HG02759 (cell line): ENCODE measurements around the gene MYO9B.

Experiments used
- ATAC-seq: cut with Tn5 transposase; IDR thresholded peaks from one replicate; pipeline ENCODE4 v1.9.1; 2021; ENCODE audit warnings: mild to moderate bottlenecking, moderate library complexity; ENCODE audit not compliant: unreplicated experiment

The MYO9B gene

DNA sequence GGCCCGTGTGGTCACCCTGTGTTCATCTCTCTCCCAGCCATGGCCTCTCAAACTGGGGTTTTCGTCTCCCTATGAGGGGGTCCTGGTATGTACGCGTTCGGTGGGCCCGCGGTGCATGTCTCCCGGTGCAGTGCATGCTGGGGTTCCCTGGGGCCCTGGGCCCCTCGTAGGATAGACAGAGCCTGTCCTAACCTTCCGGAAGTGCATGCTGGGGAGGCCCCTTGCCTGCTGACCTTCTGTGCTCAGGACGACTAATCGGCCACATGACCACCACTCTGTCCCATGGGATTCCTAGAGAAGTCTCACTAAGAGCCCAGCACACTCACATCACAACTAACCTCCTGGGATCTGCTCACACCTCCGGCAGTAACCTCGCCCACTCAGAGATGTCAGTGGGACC is 134.7 kb downstream of the MYO9B start:
- ATAC-seq = no peak

DNA sequence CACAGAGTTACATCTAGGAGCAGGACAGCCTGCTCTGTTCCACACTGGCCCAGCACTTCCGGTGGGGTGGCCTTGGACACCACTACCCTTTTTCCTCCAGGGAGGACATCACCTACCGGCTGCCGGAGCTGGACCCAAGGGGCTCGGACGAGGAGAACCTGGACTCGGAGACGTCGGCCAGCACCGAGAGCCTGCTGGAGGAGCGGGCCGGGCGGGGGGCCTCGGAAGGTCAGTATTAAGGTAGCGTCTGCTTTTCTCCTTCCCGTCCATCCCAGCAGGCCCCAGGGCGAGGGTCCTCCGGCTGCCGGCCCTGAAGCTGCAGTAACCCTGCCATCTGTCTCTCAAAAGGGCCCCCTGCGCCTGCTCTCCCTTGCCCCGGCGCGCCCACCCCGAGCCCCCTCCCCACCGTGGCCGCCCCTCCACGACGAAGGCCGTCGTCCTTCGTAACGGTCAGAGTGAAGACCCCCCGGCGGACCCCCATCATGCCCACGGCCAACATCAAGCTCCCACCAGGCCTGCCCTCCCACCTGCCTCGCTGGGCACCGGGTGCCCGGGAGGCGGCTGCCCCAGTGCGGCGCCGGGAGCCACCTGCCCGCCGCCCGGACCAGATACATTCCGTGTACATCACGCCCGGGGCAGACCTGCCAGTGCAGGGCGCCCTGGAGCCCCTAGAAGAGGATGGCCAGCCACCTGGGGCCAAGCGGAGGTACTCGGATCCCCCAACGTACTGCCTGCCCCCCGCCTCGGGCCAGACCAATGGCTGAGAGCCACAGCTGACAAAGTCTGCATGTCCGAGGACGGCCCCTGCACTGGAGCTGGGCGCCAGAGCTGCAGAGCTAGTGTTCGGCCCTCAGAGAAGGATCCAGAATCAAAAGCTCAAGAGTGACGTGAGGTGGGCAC is 136.2 kb downstream of the MYO9B start:
- no peak for ATAC-seq

DNA sequence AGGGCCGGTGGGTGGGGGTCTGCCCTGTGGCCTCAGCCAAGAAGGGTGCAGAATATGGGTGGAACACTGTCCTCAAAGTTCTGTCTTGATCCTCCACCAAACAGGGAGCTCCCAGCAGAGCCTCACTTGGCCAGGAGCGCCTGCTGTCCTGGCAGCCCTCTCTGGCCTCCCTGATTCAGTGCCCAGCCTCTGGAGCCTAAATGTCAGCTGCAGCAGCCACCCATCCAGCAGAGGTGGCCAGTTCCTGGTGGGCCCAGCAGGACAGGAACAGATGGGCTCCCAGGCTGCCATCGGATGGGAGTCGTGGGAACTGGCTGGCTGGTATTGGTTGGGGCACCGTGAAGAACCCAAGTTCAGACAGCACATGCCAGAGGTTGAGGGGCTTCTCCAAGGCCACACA is 137.8 kb downstream of the MYO9B start:
- ATAC-seq = no peak

DNA sequence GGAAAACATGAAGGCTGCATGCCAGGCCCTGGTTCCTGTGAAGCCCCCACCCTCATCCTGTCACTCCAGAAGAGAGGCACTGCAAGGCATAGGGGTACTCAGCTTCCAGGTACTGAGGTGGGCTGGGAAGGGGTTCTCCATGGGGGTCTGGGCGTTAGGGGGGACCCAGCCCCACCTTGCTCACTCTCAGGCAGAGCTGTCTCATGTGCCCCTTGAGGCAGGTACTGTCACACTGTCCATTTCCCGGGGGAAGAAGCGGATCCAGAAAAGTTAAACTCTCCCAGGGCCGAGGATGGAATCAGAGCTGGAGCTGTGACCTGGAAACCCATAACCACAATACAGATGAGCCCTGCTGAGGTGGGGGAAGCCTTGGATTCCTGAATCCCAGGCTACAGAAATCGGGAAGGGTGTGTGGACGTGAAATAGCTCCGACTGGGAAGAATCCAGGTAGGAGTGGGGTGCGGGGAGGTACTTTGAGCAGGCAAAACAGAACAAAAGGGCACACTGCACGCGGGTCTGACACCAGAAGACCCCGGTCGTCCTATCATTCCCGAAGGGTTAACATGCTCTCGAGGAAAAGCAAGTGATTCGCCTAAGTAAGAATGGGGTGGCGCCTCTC is 139.0 kb downstream of the MYO9B start:
- no peak for ATAC-seq

DNA sequence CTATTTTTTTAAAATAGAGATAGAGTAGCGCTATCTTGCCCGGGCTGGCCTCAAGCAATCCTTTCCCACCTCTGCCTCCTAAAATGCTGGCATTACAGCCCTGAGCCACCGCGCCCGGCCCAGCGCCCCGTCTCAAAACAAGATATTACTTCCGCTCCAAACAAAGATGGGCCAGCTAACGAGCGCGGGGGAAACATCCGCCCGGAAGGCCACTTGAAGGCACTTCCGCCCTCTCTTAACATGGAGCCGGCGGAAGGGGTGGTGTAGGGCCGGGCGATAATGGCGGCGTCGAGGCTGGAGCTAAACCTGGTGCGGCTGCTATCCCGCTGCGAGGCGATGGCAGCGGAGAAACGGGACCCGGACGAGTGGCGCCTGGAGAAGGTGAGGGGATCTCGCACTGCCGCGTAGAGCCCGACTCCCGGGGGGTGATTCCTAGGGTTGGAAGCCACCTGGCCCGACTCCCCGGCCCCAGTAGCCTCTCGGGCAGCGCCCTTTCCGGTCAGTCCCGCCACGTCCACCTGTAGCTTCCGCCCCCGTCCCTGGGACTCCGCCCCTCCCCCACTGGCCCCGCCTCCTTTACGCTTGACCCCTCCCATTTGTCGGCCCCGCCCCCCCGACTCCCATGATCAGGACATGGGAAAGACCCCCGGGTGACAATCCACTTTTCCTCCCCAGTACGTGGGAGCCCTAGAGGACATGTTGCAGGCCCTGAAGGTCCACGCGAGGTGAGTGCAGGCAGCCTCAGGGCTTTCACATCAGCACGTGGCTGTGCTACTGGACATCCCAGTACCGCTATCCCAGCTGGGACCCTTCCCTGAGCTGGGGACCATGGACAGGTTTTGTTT is 139.8 kb downstream of the MYO9B start, which contains the start of gene USE1:
USE1 (plus strand) TSS at position 231 of the 845 bp plus-strand sequence; CDS start at position 280, 49 bp downstream.
- peak; percentile 79 for ATAC-seq

DNA sequence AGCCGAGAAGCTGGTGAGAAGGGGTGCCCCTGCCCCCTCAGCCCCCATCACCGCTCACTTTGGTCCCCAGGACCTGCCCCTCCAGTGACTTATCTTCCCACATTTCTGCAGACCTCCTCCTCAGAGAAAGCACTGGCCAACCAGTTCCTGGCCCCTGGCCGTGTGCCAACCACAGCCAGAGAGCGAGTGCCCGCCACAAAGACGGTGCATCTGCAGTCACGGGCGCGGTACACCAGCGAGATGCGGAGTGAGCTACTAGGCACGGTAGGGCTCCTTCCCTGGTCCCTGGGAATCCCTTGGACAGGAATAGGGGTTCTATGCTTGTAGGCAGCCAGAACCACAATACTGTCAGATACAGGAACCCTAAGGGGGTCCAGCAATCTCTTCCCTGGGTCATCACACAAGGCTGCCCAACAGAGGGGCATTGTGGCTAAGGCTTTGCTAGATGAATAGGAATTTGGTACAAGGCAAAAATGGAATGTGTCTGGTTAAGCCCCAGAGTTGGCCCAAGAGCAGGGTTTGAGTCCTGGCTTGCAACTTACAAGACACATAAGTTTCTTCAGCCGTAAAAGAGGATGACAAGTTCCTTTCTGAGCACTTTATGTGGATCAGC is 140.6 kb downstream of the MYO9B start:
- ATAC-seq = no peak

DNA sequence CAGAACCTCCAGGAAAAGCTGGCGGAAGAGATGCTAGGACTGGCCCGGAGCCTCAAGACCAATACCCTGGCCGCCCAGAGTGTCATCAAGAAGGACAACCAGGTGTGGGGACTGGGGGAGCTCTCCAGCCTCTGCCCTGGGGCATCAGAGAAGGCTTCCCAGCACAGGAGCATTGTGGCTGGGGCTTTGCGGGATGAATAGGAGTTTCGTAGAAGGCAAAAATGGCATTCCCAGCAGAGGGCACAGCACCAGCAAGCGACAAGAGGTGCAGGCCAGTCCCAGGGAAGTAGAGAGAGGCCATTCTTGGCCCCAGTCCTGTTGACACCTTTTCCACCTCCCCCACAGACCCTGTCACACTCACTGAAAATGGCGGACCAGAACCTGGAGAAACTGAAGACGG is 143.7 kb downstream of the MYO9B start:
- no peak for ATAC-seq

DNA sequence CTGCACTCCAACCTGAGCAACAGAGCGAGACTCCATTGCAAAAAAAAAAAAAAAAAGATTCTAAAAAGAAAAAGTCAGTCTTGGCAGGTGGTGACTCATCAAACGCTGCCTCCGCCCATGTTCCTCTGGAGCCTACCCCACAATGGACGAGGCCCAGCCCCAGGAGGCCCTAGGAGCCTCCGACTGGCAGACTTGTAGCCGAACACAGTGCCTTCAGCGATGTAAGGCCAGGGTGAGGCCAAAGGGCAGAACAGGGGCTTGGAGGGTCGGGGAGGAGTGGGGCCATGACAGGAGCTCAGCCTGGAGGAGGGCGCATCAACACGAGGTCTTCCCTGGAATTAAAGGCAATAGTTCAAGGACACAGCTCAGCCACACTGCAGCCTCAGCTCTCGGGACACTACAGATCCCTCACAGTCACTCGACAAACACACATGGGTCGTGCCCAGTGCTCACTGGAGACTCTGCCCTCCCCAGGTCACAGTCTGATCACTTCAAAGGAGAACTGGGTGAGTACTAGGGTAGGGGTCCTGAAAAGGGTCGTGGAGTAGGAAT is 144.7 kb downstream of the MYO9B start:
- ATAC-seq = no peak

DNA sequence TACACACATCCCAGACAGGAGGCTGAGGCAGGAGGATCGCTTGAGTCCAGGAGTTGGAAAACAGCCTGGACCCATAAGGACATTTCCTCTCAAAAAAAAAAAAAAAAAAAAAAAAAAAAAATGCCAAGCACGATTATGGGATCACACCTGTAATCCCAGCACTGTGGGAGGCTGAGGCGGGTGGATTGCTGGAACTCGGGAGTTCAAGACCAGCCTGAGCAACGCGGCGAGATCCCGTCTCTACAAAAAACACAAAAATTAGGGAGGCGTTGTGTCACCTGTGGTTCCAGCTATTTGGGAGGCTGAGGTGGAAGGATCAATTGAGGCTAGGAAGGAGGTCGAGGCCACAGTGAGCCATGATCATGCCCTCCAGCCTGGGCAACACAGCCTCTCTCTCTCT is 149.5 kb downstream of the MYO9B start:
- ATAC-seq = no peak

DNA sequence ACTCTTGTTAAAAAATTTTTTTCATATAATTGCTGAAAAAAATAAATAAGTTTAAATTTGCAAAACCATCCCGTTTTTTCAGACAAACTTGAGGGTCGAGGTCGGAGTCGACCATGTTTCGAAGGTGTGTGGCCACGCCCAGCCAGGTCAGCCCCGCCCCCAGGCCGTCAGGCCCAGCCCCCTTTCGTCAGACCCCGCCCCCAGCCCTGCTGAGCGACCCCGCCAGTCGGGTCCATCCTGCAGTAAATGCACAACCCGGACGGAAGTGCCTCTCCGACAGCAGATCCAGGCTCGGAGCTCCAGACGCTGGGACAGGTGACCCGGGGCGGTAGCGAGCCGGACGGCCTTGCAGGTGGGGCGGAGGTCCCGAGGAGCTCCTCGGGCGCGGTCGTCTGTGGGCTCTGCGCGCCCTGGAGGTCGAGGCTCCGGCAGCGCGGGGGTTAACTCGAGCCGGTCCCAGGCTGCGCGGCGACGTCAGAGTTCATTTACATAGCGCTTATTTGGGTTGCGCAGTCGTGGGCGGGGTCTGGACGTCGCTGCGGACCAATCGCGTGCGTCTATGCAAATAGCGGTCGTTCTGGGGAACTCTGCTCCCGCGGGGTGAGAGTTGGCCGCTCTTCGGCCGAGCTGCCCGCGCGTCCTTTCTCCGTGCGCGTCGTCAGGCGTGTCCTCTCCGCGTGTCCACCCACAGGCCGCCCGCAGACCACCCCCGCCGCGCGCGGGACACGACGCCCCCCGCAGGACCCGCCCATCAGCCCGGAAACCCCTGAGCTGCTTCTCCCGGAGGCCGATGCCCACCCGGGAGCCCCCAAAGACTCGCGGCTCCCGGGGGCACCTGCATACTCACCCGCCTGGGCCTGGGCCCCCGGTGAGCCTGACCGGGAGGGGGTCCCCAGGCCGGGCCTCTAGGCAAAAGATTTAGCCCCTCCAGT is 150.7 kb downstream of the MYO9B start, which contains the start of gene OCEL1:
OCEL1 (plus strand) TSS at position 225 of the 932 bp plus-strand sequence; CDS start at position 247, 22 bp downstream.
- peak; percentile 93 for ATAC-seq

DNA sequence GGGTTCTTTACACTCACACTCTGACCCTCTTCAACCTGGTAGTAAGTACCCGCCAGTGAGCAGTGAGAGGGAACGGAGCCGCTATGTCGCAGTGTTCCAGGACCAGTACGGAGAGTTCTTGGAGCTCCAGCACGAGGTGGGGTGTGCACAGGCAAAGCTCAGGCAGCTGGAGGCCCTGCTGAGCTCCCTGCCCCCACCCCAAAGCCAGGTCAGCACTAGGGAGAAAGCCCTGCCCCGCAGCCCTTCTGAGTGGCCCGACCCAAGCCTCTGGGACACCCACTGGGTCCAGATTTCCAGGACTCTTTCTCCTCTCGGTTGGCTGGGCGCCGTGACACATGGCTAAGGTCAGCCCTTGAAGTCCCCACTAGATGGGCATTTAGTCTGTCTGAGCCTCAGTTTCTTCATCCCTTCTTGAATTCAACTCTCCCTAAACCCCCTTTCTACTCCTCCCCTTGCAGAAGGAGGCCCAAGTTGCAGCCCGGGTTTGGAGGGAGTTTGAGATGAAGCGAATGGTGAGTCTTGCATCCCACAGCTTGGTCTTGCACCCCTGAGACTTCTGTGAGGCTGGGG is 152.3 kb downstream of the MYO9B start:
- ATAC-seq = no peak

DNA sequence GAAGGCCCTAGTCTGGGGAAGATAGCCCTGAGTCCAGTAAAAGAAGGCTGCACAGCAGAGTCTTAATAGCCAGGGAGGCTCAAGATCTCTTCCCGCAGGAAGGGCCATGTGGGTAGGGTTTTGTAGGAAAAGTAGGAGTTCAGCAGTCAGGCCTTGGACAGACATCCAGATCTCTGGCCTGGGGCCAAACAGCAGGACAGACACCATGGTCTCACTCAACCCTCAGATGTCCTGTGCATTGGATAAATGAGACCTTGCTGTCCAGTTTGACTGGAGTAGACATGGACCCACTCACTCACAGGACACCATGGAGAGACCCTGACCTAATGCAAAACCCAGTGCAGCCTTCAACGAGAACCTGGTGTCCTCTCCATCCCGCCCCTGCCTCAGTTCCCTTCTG is 154.3 kb downstream of the MYO9B start:
- ATAC-seq = no peak

DNA sequence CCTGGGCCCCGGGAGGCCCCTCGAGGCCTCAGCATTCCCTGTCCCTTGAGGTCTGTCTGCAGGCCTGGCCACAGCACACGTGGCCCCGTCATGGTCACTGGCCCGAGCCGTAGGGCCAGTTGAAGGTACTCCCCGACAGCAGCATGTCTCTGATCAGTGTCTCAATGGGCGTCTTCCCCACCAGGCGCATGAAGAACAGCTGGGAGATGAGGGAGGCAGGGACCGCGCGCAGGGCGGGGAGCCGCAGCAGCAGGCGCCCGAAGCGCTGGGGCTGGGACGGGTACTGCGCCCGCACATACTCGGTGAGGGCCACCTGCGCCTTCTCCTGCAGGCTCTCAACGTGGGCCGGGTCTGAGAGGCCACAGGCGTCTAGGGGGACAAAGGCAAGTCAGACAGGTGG is 156.7 kb downstream of the MYO9B start:
- no peak for ATAC-seq

DNA sequence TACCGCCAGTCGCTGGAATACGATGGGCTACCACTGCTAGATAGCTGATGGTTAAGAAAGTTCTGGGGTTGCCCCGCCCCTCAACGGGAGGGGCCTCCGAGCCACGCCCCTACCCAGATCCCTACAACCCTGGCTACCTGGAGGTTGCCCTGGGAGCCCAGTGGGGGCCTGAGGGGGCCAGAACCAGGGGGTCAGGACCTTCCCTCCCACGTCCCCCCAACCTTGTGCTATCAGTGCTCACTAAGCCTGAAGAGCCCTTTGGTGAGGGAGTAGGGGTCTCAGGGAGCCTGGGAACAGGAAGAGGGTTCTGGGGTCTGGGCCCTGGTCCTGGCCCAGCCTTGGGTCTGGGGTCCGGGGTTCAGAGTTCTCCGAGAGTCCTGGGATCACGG is 159.3 kb downstream of the MYO9B start:
- peak; percentile 52 for ATAC-seq

DNA sequence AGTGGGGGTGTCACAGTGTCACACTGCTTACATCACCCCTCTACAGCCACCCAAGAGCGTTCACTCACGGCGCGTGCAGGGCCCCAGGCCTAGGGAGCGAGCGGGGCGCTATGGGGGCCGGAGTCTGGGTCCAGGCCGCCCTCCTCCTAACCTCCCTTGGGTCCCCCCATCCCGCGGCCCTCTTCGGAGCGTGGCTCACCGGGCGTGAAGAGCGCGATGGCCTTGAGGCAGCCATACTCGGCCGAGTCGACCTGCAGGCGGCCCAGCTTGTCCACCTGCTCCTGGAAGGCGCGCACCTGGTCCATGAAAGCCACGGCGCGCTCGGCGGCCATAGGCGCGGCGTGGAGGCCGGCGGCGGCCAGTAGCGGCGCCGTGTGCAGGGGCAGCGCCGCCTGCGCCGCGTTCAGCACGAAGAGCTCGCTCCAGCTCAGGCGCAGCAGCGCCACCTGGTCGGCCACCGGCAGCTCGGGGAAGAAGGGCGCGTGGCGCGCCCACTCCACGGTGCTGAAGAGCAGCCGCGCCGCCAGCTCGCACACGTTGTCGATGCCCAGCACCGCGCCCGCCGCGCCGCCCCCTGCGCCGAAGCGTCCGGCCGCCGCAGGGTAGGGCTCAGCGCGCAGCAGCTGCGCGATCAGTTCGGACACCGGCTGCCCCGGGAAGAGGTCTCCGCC is 159.9 kb downstream of the MYO9B start:
- peak; percentile 79 for ATAC-seq

DNA sequence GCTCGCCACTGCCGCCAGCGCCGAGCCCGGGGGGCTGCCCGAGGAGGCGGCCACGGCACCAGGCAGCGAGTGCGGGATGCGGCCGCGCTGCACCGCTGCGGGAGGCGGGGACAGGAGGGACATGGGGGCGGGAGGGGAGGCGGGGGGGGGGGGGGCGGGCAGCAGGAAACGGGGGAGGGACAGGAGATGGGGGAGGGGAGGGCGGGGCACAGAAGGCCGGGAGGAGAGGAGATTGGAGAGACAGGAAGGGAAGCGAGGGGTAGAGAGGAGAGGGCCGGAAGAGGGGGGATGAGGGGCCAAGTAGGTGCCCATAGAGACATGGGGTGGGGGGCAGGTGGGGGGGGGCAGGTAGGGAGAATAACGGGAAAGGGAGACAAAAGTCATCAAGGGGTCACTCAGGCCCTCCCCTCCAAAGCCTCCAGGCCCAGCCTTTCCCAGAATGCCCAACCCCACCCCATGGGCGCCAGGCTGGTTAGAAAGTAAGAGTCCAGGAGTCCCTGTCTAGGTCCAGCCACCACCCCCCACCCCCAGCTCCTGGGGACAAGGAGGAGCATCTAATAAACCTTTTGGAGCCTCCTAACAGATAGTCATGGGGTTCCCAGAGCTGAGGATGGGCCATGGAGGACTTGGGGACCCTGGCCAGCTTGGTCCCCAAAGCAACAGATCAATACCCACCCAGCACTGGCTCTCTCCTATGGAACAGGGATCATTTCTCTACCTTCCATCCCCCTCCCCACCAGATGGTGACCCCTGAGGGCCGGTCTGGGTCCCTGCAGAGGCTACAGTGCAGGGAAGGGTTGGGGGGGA is 160.6 kb downstream of the MYO9B start:
- peak; percentile 23 for ATAC-seq

DNA sequence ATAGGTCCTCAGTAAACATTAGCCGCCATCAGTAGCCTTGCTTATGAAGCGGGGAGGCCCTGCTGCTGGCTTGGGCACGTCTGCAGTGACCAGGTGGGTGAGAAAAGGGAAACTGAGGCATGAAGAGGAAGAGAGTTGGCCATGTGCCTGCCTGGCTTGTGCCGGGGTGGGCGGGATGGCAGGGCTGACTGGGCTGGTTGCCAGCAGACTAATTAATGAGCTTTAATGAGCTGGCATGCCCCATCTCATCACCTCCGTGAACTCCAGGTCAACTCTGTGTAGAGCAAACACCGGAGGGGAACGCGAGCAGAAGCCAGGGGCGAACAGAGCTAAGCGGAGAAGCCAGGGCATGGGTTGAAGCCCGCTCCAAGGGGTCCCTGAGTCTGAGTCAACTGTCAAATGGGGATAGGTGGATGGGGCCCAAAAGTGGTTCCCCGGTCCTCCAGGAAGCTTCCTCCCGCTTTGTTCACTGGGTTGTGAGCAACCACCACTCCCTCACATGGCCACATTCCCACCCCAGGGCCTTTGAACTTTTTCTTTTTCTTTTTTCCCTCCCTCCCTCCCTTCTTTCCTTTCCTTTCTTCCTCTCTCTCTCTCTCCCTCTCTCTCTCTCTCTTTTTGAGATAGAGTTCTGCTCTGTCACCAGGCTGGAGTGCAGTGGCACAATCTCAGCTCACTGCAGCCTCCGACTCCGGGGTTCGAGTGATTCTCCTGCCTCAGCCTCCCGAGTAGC is 161.4 kb downstream of the MYO9B start:
- no peak for ATAC-seq
